ENCODE measurements around the gene AVL9. TPM values are rescaled to one million over a fixed set of nuclear protein-coding genes. Genes with fewer than 3 reads are reported as not detected.

AVL9 gene
- total and polyA plus RNA-seq, 2 donors: 13.3 to 19.7 TPM

DNA sequence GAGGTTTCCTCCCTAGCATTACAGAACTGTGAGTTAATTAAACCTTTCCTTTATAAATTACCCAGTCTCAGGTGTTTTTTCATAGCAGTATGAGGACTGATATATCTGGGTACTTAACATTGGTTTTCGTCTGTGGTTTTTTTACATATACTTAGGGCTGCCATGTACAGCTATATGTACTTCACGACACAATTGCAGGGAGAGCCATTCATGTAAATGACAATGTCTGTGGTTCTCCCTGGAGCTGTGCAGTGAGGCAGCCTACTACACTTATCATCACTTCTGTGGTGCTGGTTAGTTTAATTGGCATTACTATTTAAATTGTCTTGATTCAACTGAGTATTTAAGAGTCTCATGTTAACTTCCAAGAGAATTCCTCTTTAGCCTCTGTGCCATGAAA, 40.7 kb downstream of the AVL9 start:
- H3K27me3 ChIP-seq (ENCODE audit: control insufficient read depth in 2 of 2, insufficient read depth in 1 of 2, low read length in 1 of 2): no peaks in the 10 kb centered on the region
- 99% methylated on average over 2 of the region's 2 CpGs for WGBS
- DNase-seq (ENCODE audit: low read depth in 6 of 9, low spot score in 9 of 9): no peak
- H3K36me3 ChIP-seq (ENCODE audit: control insufficient read depth in 2 of 2, insufficient read depth in 2 of 2, low read length in 1 of 2): peaks cover 4 to 9% of the 10 kb centered on the region in 2 donors
- peaks cover 0 to 7% of the 10 kb centered on the region in 2 donors for H3K9me3 ChIP-seq (ENCODE audit: control insufficient read depth in 2 of 2, insufficient read depth in 1 of 2, low read length in 1 of 2)
- no peak overlapping the region for H3K27ac ChIP-seq (ENCODE audit: low read depth in 1 of 2, low read length in 1 of 2)
- no peak overlapping the region for H3K4me3 ChIP-seq (ENCODE audit: low read length in 2 of 2)
- H3K4me1 ChIP-seq (ENCODE audit: control insufficient read depth in 2 of 2, insufficient read depth in 2 of 2, low read length in 2 of 2): no peaks in the 10 kb centered on the region

DNA sequence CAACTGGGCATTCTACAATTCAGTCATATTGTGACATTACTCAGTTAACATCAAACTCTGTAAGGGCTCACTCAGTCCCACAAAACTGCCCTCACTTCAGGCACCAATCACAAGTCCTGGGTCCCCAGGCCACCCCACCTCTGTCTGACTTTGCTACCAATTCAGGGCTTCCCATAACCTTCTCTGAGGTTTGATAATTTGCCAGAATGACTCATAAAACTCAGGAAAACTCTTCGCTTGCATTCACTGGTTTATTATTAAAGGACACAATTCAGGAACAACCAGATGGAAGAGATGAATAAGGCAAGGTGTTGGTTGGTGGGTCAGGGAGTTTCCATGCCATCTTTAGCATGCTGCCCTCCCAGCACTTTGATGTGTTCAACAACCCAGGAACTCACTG, 41.3 kb downstream of the AVL9 start:
- Histone ChIP-seq H3K9me3 (ENCODE audit: control insufficient read depth in 2 of 2, insufficient read depth in 1 of 2, low read length in 1 of 2) (peaks cover 0 to 5% of the 10 kb centered on the region in 2 donors), H3K4me3 (ENCODE audit: low read length in 2 of 2) (no peak overlapping the region), H3K4me1 (ENCODE audit: control insufficient read depth in 2 of 2, insufficient read depth in 2 of 2, low read length in 2 of 2) (no peaks in the 10 kb centered on the region), H3K27me3 (ENCODE audit: control insufficient read depth in 2 of 2, insufficient read depth in 1 of 2, low read length in 1 of 2) (no peaks in the 10 kb centered on the region), H3K27ac (ENCODE audit: low read depth in 1 of 2, low read length in 1 of 2) (no peak overlapping the region), H3K36me3 (ENCODE audit: control insufficient read depth in 2 of 2, insufficient read depth in 2 of 2, low read length in 1 of 2) (peaks cover under 1 to 8% of the 10 kb centered on the region in 2 donors)
- no peak for DNase-seq (ENCODE audit: low read depth in 6 of 9, low spot score in 9 of 9)
- WGBS: 49% methylated on average over 1 of the region's 1 CpG

DNA sequence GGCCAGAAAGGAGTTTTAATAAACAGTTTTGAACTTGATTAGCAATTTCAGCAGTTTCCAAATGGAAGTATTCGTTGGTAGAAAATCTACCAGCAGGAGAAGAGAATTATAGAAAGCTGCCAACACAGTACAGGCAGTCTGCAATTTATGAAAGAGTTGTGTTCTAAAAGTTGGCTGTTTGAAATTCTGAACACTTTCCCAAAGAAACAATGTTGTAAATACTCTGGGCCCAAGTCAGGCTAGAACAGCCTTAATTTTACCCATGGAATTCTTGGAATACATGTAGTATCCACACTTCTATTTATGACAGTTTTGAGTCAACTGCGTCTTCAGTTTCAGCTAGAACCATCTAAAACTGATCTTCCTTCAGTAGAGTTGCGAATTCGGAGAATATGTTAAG, 42.5 kb downstream of the AVL9 start:
- WGBS: 89% methylated on average over 4 of the region's 4 CpGs
- Histone ChIP-seq H3K36me3 (ENCODE audit: control insufficient read depth in 2 of 2, insufficient read depth in 2 of 2, low read length in 1 of 2) (peaks cover 0 to 3% of the 10 kb centered on the region in 2 donors), H3K27me3 (ENCODE audit: control insufficient read depth in 2 of 2, insufficient read depth in 1 of 2, low read length in 1 of 2) (no peaks in the 10 kb centered on the region), H3K4me1 (ENCODE audit: control insufficient read depth in 2 of 2, insufficient read depth in 2 of 2, low read length in 2 of 2) (no peaks in the 10 kb centered on the region), H3K9me3 (ENCODE audit: control insufficient read depth in 2 of 2, insufficient read depth in 1 of 2, low read length in 1 of 2) (peaks cover 0 to 1% of the 10 kb centered on the region in 2 donors), H3K4me3 (ENCODE audit: low read length in 2 of 2) (no peak overlapping the region), H3K27ac (ENCODE audit: low read depth in 1 of 2, low read length in 1 of 2) (no peak overlapping the region)
- DNase-seq (ENCODE audit: low read depth in 6 of 9, low spot score in 9 of 9): no peak

DNA sequence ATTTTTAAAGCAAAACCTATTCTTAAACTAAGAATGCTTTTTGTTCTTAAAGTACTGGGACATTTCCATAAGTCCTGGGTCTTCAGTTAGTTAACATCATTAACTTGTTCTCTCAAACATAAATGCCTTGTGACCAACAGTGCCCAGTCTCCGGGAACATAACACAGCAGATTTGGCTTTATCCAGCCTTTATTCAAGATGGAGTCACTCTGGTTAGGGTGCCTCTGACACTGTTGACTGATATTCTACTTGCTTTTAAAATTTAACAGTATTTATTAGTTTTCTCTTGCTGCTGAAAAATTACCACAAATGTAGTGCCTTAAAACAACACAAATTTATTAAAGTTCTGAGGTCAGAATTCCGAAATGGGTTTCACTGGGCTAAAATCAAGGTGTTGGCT, 44.1 kb downstream of the AVL9 start:
- Histone ChIP-seq H3K9me3 (ENCODE audit: control insufficient read depth in 2 of 2, insufficient read depth in 1 of 2, low read length in 1 of 2) (no peaks in the 10 kb centered on the region), H3K4me3 (ENCODE audit: low read length in 2 of 2) (no peak overlapping the region), H3K27me3 (ENCODE audit: control insufficient read depth in 2 of 2, insufficient read depth in 1 of 2, low read length in 1 of 2) (no peaks in the 10 kb centered on the region), H3K4me1 (ENCODE audit: control insufficient read depth in 2 of 2, insufficient read depth in 2 of 2, low read length in 2 of 2) (no peaks in the 10 kb centered on the region), H3K27ac (ENCODE audit: low read depth in 1 of 2, low read length in 1 of 2) (no peak overlapping the region), H3K36me3 (ENCODE audit: control insufficient read depth in 2 of 2, insufficient read depth in 2 of 2, low read length in 1 of 2) (peaks cover 4 to 9% of the 10 kb centered on the region in 2 donors)
- WGBS: 100% methylated on average over 2 of the region's 2 CpGs
- no peak for DNase-seq (ENCODE audit: low read depth in 6 of 9, low spot score in 9 of 9)

DNA sequence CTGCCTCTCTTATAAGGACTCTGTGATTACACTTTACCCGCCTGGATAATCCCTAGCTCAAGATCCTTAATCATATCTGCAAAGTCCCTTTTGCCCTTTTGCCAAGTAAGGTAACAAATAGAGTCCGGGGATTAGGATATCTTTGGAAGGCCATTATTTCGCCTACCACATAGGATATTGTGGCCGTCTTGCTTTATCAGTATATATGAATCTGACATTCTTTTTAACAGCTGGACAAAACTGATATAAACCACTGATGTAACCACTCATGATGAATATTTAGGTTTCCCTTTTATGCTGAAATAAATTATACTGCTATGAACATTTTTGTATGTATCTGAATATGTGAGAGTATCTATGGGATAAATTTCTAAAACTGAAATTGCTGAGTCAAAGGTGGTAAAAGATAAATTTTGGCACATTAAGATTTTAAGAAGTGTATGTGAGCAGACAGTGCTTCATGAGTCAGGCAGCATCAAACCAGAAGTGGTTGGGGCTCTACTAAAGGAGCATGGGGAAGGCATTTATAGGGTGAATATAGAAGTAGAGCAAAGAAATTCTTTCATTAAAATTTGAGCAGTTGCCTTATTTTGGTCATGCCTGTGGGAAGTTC, 44.7 kb downstream of the AVL9 start:
- H3K27me3 ChIP-seq (ENCODE audit: control insufficient read depth in 2 of 2, insufficient read depth in 1 of 2, low read length in 1 of 2): no peaks in the 10 kb centered on the region
- WGBS: 97% methylated on average over 4 of the region's 4 CpGs
- H3K4me3 ChIP-seq (ENCODE audit: low read length in 2 of 2): no peak overlapping the region
- H3K4me1 ChIP-seq (ENCODE audit: control insufficient read depth in 2 of 2, insufficient read depth in 2 of 2, low read length in 2 of 2): no peaks in the 10 kb centered on the region
- no peak overlapping the region for H3K27ac ChIP-seq (ENCODE audit: low read depth in 1 of 2, low read length in 1 of 2)
- no peak for DNase-seq (ENCODE audit: low read depth in 6 of 9, low spot score in 9 of 9)
- peaks cover 4 to 9% of the 10 kb centered on the region in 2 donors for H3K36me3 ChIP-seq (ENCODE audit: control insufficient read depth in 2 of 2, insufficient read depth in 2 of 2, low read length in 1 of 2)
- H3K9me3 ChIP-seq (ENCODE audit: control insufficient read depth in 2 of 2, insufficient read depth in 1 of 2, low read length in 1 of 2): no peaks in the 10 kb centered on the region

DNA sequence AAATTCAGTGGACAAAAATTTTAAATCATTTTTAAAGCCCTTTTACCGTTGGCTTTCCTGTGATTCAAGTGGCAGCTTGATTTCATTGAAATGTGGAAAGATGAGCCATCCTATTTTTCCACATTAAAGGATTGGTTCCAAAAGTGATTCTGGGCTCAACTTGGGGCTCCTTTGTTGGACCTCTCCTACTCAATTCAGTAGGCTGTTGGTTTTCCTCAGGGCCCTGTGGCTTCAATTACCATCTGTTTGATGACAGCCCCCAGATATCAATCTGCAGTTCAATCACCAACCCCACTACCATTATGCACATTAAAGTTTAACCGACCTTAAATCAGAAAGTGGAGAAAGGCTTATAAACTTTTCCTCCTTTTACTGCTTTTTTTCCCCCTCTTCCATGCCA, 47.3 kb downstream of the AVL9 start:
- no peak overlapping the region for H3K4me3 ChIP-seq (ENCODE audit: low read length in 2 of 2)
- WGBS: 98% methylated on average over 2 of the region's 2 CpGs

DNA sequence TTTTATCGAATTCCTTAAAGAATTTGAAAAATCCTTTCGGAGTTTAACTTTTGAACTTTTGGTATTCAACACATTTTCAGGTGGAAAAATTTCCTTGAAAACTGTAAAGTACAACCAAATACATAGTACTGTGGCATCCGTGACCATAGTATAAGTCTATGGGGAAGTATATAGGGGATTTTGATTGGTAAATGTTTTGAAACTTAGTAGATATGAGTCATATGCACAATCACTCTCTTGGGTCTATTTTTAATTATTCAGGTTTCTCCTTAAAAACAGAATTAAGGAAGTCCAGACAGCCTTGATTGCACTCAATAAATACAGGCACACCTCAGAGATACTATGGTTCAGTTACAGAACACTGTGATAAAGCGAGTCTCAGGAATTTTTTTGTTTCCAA, 64.2 kb downstream of the AVL9 start:
- H3K4me1 ChIP-seq (ENCODE audit: control insufficient read depth in 2 of 2, insufficient read depth in 2 of 2, low read length in 2 of 2): no peaks in the 10 kb centered on the region
- no peak for DNase-seq (ENCODE audit: low read depth in 6 of 9, low spot score in 9 of 9)
- no peaks in the 10 kb centered on the region for H3K27me3 ChIP-seq (ENCODE audit: control insufficient read depth in 2 of 2, insufficient read depth in 1 of 2, low read length in 1 of 2)
- H3K27ac ChIP-seq (ENCODE audit: low read depth in 1 of 2, low read length in 1 of 2): no peak overlapping the region
- WGBS: 98% methylated on average over 4 of the region's 4 CpGs
- H3K9me3 ChIP-seq (ENCODE audit: control insufficient read depth in 2 of 2, insufficient read depth in 1 of 2, low read length in 1 of 2): no peaks in the 10 kb centered on the region
- H3K4me3 ChIP-seq (ENCODE audit: low read length in 2 of 2): no peak overlapping the region
- peaks cover 32 to 42% of the 10 kb centered on the region in 2 donors for H3K36me3 ChIP-seq (ENCODE audit: control insufficient read depth in 2 of 2, insufficient read depth in 2 of 2, low read length in 1 of 2)

More for the DNA sequence above, 47.3 kb downstream of the AVL9 start:
- DNase-seq (ENCODE audit: low read depth in 6 of 9, low spot score in 9 of 9): no peak
- Histone ChIP-seq H3K27me3 (ENCODE audit: control insufficient read depth in 2 of 2, insufficient read depth in 1 of 2, low read length in 1 of 2) (no peaks in the 10 kb centered on the region), H3K36me3 (ENCODE audit: control insufficient read depth in 2 of 2, insufficient read depth in 2 of 2, low read length in 1 of 2) (peaks cover 8 to 23% of the 10 kb centered on the region in 2 donors), H3K4me1 (ENCODE audit: control insufficient read depth in 2 of 2, insufficient read depth in 2 of 2, low read length in 2 of 2) (no peaks in the 10 kb centered on the region), H3K27ac (ENCODE audit: low read depth in 1 of 2, low read length in 1 of 2) (no peak overlapping the region), H3K9me3 (ENCODE audit: control insufficient read depth in 2 of 2, insufficient read depth in 1 of 2, low read length in 1 of 2) (no peaks in the 10 kb centered on the region)

DNA sequence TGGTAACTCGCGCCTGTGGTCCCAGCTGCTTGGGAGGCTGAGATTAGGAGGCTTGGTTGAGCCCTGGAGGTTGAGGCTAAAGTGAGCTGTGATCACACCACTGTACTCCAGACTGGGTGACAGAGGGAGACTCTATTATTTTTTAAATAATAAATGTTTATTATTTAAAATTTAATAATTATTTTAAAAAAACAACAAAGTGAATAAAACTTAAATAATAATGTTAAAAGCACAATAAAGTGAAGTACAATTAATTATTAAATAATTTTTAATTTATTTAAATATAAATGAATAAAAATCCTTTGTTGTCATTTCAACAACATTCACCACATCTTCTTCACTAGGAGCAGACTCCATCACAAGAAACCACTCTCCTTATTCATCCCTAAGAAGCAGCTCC, 64.8 kb downstream of the AVL9 start:
- Histone ChIP-seq H3K36me3 (ENCODE audit: control insufficient read depth in 2 of 2, insufficient read depth in 2 of 2, low read length in 1 of 2) (peaks cover 32 to 39% of the 10 kb centered on the region in 2 donors), H3K9me3 (ENCODE audit: control insufficient read depth in 2 of 2, insufficient read depth in 1 of 2, low read length in 1 of 2) (no peaks in the 10 kb centered on the region), H3K27ac (ENCODE audit: low read depth in 1 of 2, low read length in 1 of 2) (no peak overlapping the region), H3K4me3 (ENCODE audit: low read length in 2 of 2) (no peak overlapping the region), H3K27me3 (ENCODE audit: control insufficient read depth in 2 of 2, insufficient read depth in 1 of 2, low read length in 1 of 2) (no peaks in the 10 kb centered on the region), H3K4me1 (ENCODE audit: control insufficient read depth in 2 of 2, insufficient read depth in 2 of 2, low read length in 2 of 2) (no peaks in the 10 kb centered on the region)
- DNase-seq (ENCODE audit: low read depth in 6 of 9, low spot score in 9 of 9): no peak
- 98% methylated on average over 2 of the region's 2 CpGs for WGBS

GRCh38 chr7:32561613-32562012, 66.3 kb downstream of the AVL9 start:
- no peaks in the 10 kb centered on the region for H3K27me3 ChIP-seq (ENCODE audit: control insufficient read depth in 2 of 2, insufficient read depth in 1 of 2, low read length in 1 of 2)
- no peak overlapping the region for H3K4me3 ChIP-seq (ENCODE audit: low read length in 2 of 2)
- WGBS: 99% methylated on average over 2 of the region's 2 CpGs
- H3K36me3 ChIP-seq (ENCODE audit: control insufficient read depth in 2 of 2, insufficient read depth in 2 of 2, low read length in 1 of 2): peaks cover 25 to 33% of the 10 kb centered on the region in 2 donors
- H3K9me3 ChIP-seq (ENCODE audit: control insufficient read depth in 2 of 2, insufficient read depth in 1 of 2, low read length in 1 of 2): no peaks in the 10 kb centered on the region
- DNase-seq (ENCODE audit: low read depth in 6 of 9, low spot score in 9 of 9): no peak
- H3K4me1 ChIP-seq (ENCODE audit: control insufficient read depth in 2 of 2, insufficient read depth in 2 of 2, low read length in 2 of 2): no peaks in the 10 kb centered on the region
- H3K27ac ChIP-seq (ENCODE audit: low read depth in 1 of 2, low read length in 1 of 2): no peak overlapping the region
